Calu3 (cell line): Measurements from ENCODE around the gene SULT2B1. TPM values are rescaled to one million over a fixed set of nuclear protein-coding genes. Genes with fewer than 3 reads are reported as not detected.

Experiments
- BruUV-seq: library from RNA; stranded (reverse); fragments of 400-500 nt; replicated peaks from 2 replicates; lab custom pipeline; 2021; lab: Mats Ljungman, UMichigan
- CTCF ChIA-PET: fragments of 300-600 bp; sonication (Branson Sonifier 250); formaldehyde crosslinking; loops from one replicate; lab custom pipeline; 2022; ENCODE audit warnings: antibody characterized with exemption; lab: Charles Lee
- DNase-seq: peaks from one replicate; pipeline ENCODE4 v3.0.0; 2022
- H3K27ac Mint-ChIP-seq: one replicate; pipeline ENCODE4 v1.8.0; 2022; ENCODE audit warnings: mixed read lengths; ENCODE audit not compliant: unreplicated experiment
- H3K27me3 Mint-ChIP-seq: one replicate; pipeline ENCODE4 v1.8.0; 2022; ENCODE audit warnings: mixed read lengths; ENCODE audit not compliant: unreplicated experiment
- H3K36me3 Mint-ChIP-seq: one replicate; pipeline ENCODE4 v1.8.0; 2022; ENCODE audit warnings: mild to moderate bottlenecking, moderate library complexity, mixed read lengths; ENCODE audit not compliant: insufficient read depth, unreplicated experiment
- H3K4me1 Mint-ChIP-seq: one replicate; pipeline ENCODE4 v1.8.0; 2022; ENCODE audit warnings: mild to moderate bottlenecking, low read depth, mixed read lengths; ENCODE audit not compliant: unreplicated experiment
- H3K4me3 Mint-ChIP-seq: one replicate; pipeline ENCODE4 v1.8.0; 2022; ENCODE audit warnings: mild to moderate bottlenecking, low read depth, moderate library complexity, mixed read lengths; ENCODE audit not compliant: unreplicated experiment
- H3K9me3 Mint-ChIP-seq: one replicate; pipeline ENCODE4 v1.8.0; 2022; ENCODE audit warnings: low read depth, mixed read lengths; ENCODE audit not compliant: unreplicated experiment
- CTCF ChIP-seq: fragments of 200-600 bp; IDR thresholded peaks from one replicate; pipeline ENCODE4 v1.8.0; 2022; ENCODE audit warnings: antibody characterized with exemption; ENCODE audit not compliant: unreplicated experiment
- intact Hi-C: fragments of 100-400 bp; cut with micrococcal nuclease; formaldehyde crosslinking; loops from one replicate; pipeline ENCODE4 v1.10.0; 2022; ENCODE audit not compliant: unreplicated experiment
- total RNA-seq: library from RNA; stranded (reverse); gene quantifications from 2 replicates; pipeline ENCODE4 v1.2.3, GENCODE V29; 2022

SULT2B1 gene
- total RNA-seq, 1 experiment from 2014 or later: not detected

- TF ChIP-seq CTCF: no peak
- CTCF ChIA-PET: interaction anchor here (0.6 kb wide), 1 partner anchor 329 kb away, joined by 3 read pairs; no protein-coding TSS in a partner anchor
- no peak for DNase-seq
- intact Hi-C loops: no loop called here
- Mint-ChIP-seq H3K36me3 (peaks cover 9% of the 10 kb centered on the region), H3K27me3 (peaks cover 30% of the 10 kb centered on the region), H3K4me1 (no peaks in the 10 kb centered on the region), H3K27ac (no peak overlapping the region), H3K9me3 (no peaks in the 10 kb centered on the region), H3K4me3 (no peak overlapping the region)
- no TSS peak for BruUV-seq
These were observed 48.9 kb downstream of the SULT2B1 start for GRCh38 chr19:48600679-48601417.

- peaks cover 27% of the 10 kb centered on the region for H3K27me3 Mint-ChIP-seq
- no peak for DNase-seq
- intact Hi-C loops: no loop called here
- TF ChIP-seq CTCF: no peak
- H3K9me3 Mint-ChIP-seq: no peaks in the 10 kb centered on the region
- peaks cover 4% of the 10 kb centered on the region for H3K36me3 Mint-ChIP-seq
- no peak overlapping the region for H3K4me3 Mint-ChIP-seq
- H3K27ac Mint-ChIP-seq: no peak overlapping the region
- BruUV-seq: no TSS peak
- CTCF ChIA-PET: interaction anchor here (0.8 to 1.2 kb wide), 2 partner anchors 19 to 31 kb away, joined by 7 read pairs; no protein-coding TSS in a partner anchor
- H3K4me1 Mint-ChIP-seq: no peaks in the 10 kb centered on the region
These were observed 51.0 kb downstream of the SULT2B1 start for GRCh38 chr19:48603001-48603400.

- peaks cover 4% of the 10 kb centered on the region for H3K36me3 Mint-ChIP-seq
- no peak overlapping the region for H3K4me3 Mint-ChIP-seq
- intact Hi-C loops: no loop called here
- no peak for DNase-seq
- H3K4me1 Mint-ChIP-seq: no peaks in the 10 kb centered on the region
- no peaks in the 10 kb centered on the region for H3K9me3 Mint-ChIP-seq
- CTCF ChIA-PET: interaction anchor here (0.8 to 1.2 kb wide), 2 partner anchors 19 to 31 kb away, joined by 7 read pairs; no protein-coding TSS in a partner anchor
- TF ChIP-seq CTCF: no peak
- no TSS peak for BruUV-seq
- H3K27me3 Mint-ChIP-seq: peaks cover 22% of the 10 kb centered on the region
- H3K27ac Mint-ChIP-seq: no peak overlapping the region
These were observed 51.5 kb downstream of the SULT2B1 start for GRCh38 chr19:48603449-48603848.

GRCh38 chr19:48603850-48604249, 51.9 kb downstream of the SULT2B1 start:
- TF ChIP-seq CTCF: no peak
- Mint-ChIP-seq H3K36me3 (peaks cover 4% of the 10 kb centered on the region), H3K9me3 (no peaks in the 10 kb centered on the region), H3K27me3 (peaks cover 18% of the 10 kb centered on the region), H3K27ac (no peak overlapping the region), H3K4me3 (no peak overlapping the region), H3K4me1 (no peaks in the 10 kb centered on the region)
- no TSS peak for BruUV-seq
- intact Hi-C loops: no loop called here
- CTCF ChIA-PET: no interaction called here
- DNase-seq: no peak
